H1 (cell line): ENCODE results near the gene PRKD1. TPM values are rescaled to one million over a fixed set of nuclear protein-coding genes. Genes with fewer than 3 reads are reported as not detected.

Experiments
- CTCF ChIA-PET: fragments of 300-600 bp; sonication (Branson Sonifier 250); formaldehyde crosslinking; loops from one replicate; lab custom pipeline; 2021; ENCODE audit not compliant: partially characterized antibody; lab: Charles Lee
- POLR2A ChIA-PET: fragments of 300-600 bp; sonication (Branson Sonifier 250); formaldehyde crosslinking; loops from one replicate; lab custom pipeline; 2021; ENCODE audit warnings: inconsistent platforms; ENCODE audit not compliant: partially characterized antibody; lab: Charles Lee
- DNase-seq, 2 experiments: peaks; one replicate each; pipeline versions ENCODE4 v3.0.0 to v3.0.0-alpha.2; 2010 to 2022; ENCODE audit warnings: low spot score in 2 of 2, low read depth in 1 of 2, mixed read lengths in 1 of 2
- FAIRE-seq: peaks from 2 replicates; lab custom pipeline; 2011; peaks lifted over from hg19 to GRCh38; lab: Jason Lieb, UNC
- H2AFZ ChIP-seq: 2 replicates; pipeline ENCODE4 v1.8.1; 2012; ENCODE audit warnings: low read length, inconsistent platforms
- H2AK5ac ChIP-seq: 2 replicates; pipeline ENCODE4 v1.6.1; 2013; ENCODE audit warnings: low read depth, low read length
- H2BK120ac ChIP-seq: replicated peaks from 2 replicates; pipeline ENCODE3; 2013; ENCODE audit warnings: low read depth, low read length, inconsistent platforms
- H2BK12ac ChIP-seq: 2 replicates; pipeline ENCODE4 v1.6.1; 2013; ENCODE audit warnings: low read depth, low read length
- H2BK15ac ChIP-seq: 2 replicates; pipeline ENCODE4 v1.6.1; 2013; ENCODE audit warnings: low read length
- H2BK20ac ChIP-seq: 2 replicates; pipeline ENCODE4 v1.6.1; 2013; ENCODE audit warnings: low read length
- H2BK5ac ChIP-seq: 2 replicates; pipeline ENCODE4 v1.6.1; 2013; ENCODE audit warnings: low read depth, low read length
- H3K14ac ChIP-seq: 2 replicates; pipeline ENCODE4 v1.6.1; 2013; ENCODE audit warnings: inconsistent platforms; ENCODE audit not compliant: insufficient read length
- H3K18ac ChIP-seq: 2 replicates; pipeline ENCODE4 v1.6.1; 2013; ENCODE audit warnings: low read length; ENCODE audit errors: extremely low read depth
- H3K23ac ChIP-seq: 2 replicates; pipeline ENCODE4 v1.6.1; 2013; ENCODE audit warnings: inconsistent platforms; ENCODE audit not compliant: insufficient read length
- H3K23me2 ChIP-seq: 2 replicates; pipeline ENCODE4 v1.6.1; 2013; ENCODE audit warnings: low read depth, low read length
- H3K27ac ChIP-seq: 2 replicates; pipeline ENCODE4 v1.6.1; 2011; ENCODE audit warnings: low read depth, low read length, inconsistent platforms
- H3K27me3 ChIP-seq, 4 experiments: replicated peaks in 1 of 4; 1 replicate in 1 of 4; 2 replicates in 3 of 4; pipeline versions ENCODE4 v1.6.1 to v1.8.1; 2011 to 2013; ENCODE audit warnings: low read length in 3 of 4, mild to moderate bottlenecking in 3 of 4, inconsistent platforms in 2 of 4, mixed read lengths in 2 of 4, moderate library complexity in 1 of 4; ENCODE audit not compliant: control insufficient read depth in 3 of 4, insufficient read depth in 3 of 4; ENCODE audit errors: extremely low read depth in 1 of 4
- H3K36me3 ChIP-seq, 4 experiments: 2 replicates each; pipeline versions ENCODE4 v1.6.1 to v1.8.1; 2011 to 2013; ENCODE audit warnings: mild to moderate bottlenecking in 4 of 4, low read length in 3 of 4, moderate library complexity in 2 of 4, control low read depth in 1 of 4, inconsistent platforms in 1 of 4; ENCODE audit not compliant: insufficient read depth in 4 of 4, control insufficient read depth in 2 of 4
- H3K4ac ChIP-seq: replicated peaks from 2 replicates; pipeline ENCODE3; 2013; ENCODE audit warnings: low read length, low read depth, mixed read lengths, inconsistent platforms; ENCODE audit not compliant: insufficient read length
- H3K4me1 ChIP-seq, 4 experiments: replicated peaks in 1 of 4; 1 replicate in 1 of 4; 2 replicates in 3 of 4; pipeline versions ENCODE4 v1.6.1 to v1.8.1; 2011 to 2013; ENCODE audit warnings: low read length in 3 of 4, inconsistent platforms in 2 of 4, mixed read lengths in 1 of 4; ENCODE audit not compliant: insufficient read depth in 4 of 4, control insufficient read depth in 3 of 4
- H3K4me2 ChIP-seq, 2 experiments: 2 replicates each; pipeline versions ENCODE4 v1.6.1 to v1.8.1; 2011 to 2013; ENCODE audit warnings: low read depth in 2 of 2, low read length in 2 of 2, control low read depth in 1 of 2, inconsistent platforms in 1 of 2, mild to moderate bottlenecking in 1 of 2; ENCODE audit not compliant: insufficient read depth in 1 of 2
- H3K4me3 ChIP-seq, 4 experiments: fragments of 200-600, 300-600 bp in 1 of 4; sonication (generic), shearing (Covaris generic), sonication (Bioruptor Twin) in 1 of 4; 2 replicates each; pipeline versions ENCODE4 v1.5.1 to v1.8.1; 2011 to 2016; ENCODE audit warnings: low read length in 4 of 4, low read depth in 3 of 4, control low read depth in 2 of 4, inconsistent platforms in 2 of 4, mild to moderate bottlenecking in 2 of 4, mixed read lengths in 1 of 4, moderate library complexity in 1 of 4; ENCODE audit not compliant: insufficient read depth in 2 of 4; ENCODE audit errors: extremely low read depth in 1 of 4
- H3K56ac ChIP-seq: replicated peaks from 2 replicates; pipeline ENCODE3; 2013; ENCODE audit warnings: low read depth, mild to moderate bottlenecking, mixed read lengths, low read length, inconsistent platforms; ENCODE audit not compliant: insufficient read length
- H3K79me1 ChIP-seq: 2 replicates; pipeline ENCODE4 v1.6.1; 2013; ENCODE audit warnings: low read depth, low read length, control low read depth
- H3K79me2 ChIP-seq, 2 experiments: 2 replicates each; pipeline versions ENCODE4 v1.6.1 to v1.8.1; 2012 to 2013; ENCODE audit warnings: low read length in 2 of 2, mild to moderate bottlenecking in 2 of 2, inconsistent platforms in 1 of 2; ENCODE audit not compliant: insufficient read depth in 2 of 2, control insufficient read depth in 1 of 2
- H3K9ac ChIP-seq, 4 experiments: replicated peaks in 1 of 4; 1 replicate in 1 of 4; 2 replicates in 3 of 4; pipeline versions ENCODE4 v1.6.1 to v1.8.1; 2011 to 2013; ENCODE audit warnings: low read depth in 3 of 4, low read length in 3 of 4, control low read depth in 2 of 4, mild to moderate bottlenecking in 2 of 4, moderate library complexity in 2 of 4, inconsistent platforms in 1 of 4; ENCODE audit errors: extremely low read depth in 1 of 4
- H3K9me3 ChIP-seq, 2 experiments: 2 replicates each; pipeline versions ENCODE4 v1.6.1 to v1.8.1; 2012 to 2013; ENCODE audit warnings: mild to moderate bottlenecking in 2 of 2, moderate library complexity in 2 of 2, control low read depth in 1 of 2, inconsistent platforms in 1 of 2, low read depth in 1 of 2, low read length in 1 of 2, mixed read lengths in 1 of 2; ENCODE audit not compliant: insufficient read depth in 2 of 2
- H4K20me1 ChIP-seq, 2 experiments: replicated peaks in 1 of 2; 2 replicates each; pipeline versions ENCODE3 to v1.8.1; 2011 to 2013; ENCODE audit warnings: inconsistent platforms in 2 of 2, low read length in 2 of 2, mild to moderate bottlenecking in 1 of 2; ENCODE audit not compliant: insufficient read depth in 2 of 2, control insufficient read depth in 1 of 2
- H4K5ac ChIP-seq: 2 replicates; pipeline ENCODE4 v1.6.1; 2013; ENCODE audit warnings: low read length, low read depth, mixed read lengths, inconsistent platforms; ENCODE audit not compliant: insufficient read length
- H4K8ac ChIP-seq: 2 replicates; pipeline ENCODE4 v1.8.0; 2013; ENCODE audit warnings: mild to moderate bottlenecking, moderate library complexity, low read length, inconsistent platforms; ENCODE audit not compliant: insufficient read depth; ENCODE audit errors: extremely low read depth
- H4K91ac ChIP-seq: replicated peaks from 2 replicates; pipeline ENCODE3; 2013; ENCODE audit warnings: low read length, mixed read lengths, inconsistent platforms; ENCODE audit not compliant: insufficient read length
- CHD1 ChIP-seq: IDR thresholded peaks from 2 replicates; pipeline ENCODE4 v1.6.1; 2012; ENCODE audit warnings: low read depth, low read length, improper control_type of control experiment
- HDAC6 ChIP-seq: IDR thresholded peaks from one replicate; pipeline ENCODE4 v1.7.1; 2012; ENCODE audit warnings: low read depth, mild to moderate bottlenecking, inconsistent platforms, low read length, moderate library complexity
- KDM1A ChIP-seq: fragments of 200-600, 300-600 bp; sonication (generic); IDR thresholded peaks from 2 replicates; pipeline ENCODE4 v1.7.1; 2016; ENCODE audit warnings: mild to moderate bottlenecking, low read length, borderline replicate concordance
- KDM4A ChIP-seq: IDR thresholded peaks from one replicate; pipeline ENCODE4 v1.7.1; 2012; ENCODE audit warnings: low read depth, mild to moderate bottlenecking, moderate library complexity, low read length, inconsistent platforms; ENCODE audit not compliant: severe bottlenecking
- SP2 ChIP-seq: IDR thresholded peaks from 2 replicates; pipeline ENCODE4 v1.6.1; 2012; ENCODE audit warnings: mild to moderate bottlenecking, low read length, inconsistent platforms
- TBP ChIP-seq: IDR thresholded peaks from 2 replicates; pipeline ENCODE4 v1.6.1; 2011; ENCODE audit warnings: low read depth, low read length, improper control_type of control experiment
- WGBS, 2 experiments: shearing (Covaris generic) in 1 of 2; methylation state at CpG; one replicate each; pipeline versions ENCODE4 v1.1.6 to v1.1.7; 2013 to 2015; ENCODE audit warnings: low lambda C conversion rate in 2 of 2, mixed read lengths in 2 of 2, inconsistent platforms in 1 of 2, low coverage in 1 of 2, missing lambda C conversion rate in 1 of 2; ENCODE audit not compliant: insufficient replicate concordance in 2 of 2, insufficient coverage in 1 of 2, insufficient read length in 1 of 2; ENCODE audit errors: extremely low coverage in 1 of 2, missing lambda C conversion rate in 1 of 2; 5-methylcytosine and 5-hydroxymethylcytosine counted together
- polyA plus RNA-seq, 7 experiments: library from polyadenylated mRNA; depleted of rRNA in 3 of 7; stranded (reverse) in 5 of 7; unstranded in 2 of 7; fragments of >200 nt in 5 of 7; fragments of 200-250 nt in 2 of 7; gene quantifications; 1 replicate in 5 of 7; 2 replicates in 1 of 7; 4 replicates in 1 of 7; pipeline versions ENCODE4 v1.2.1 to v1.2.3, GENCODE V29; 2011 to 2013; ENCODE audit warnings: missing spikeins in 2 of 7, mixed read lengths in 2 of 7
- total RNA-seq: library from RNA; stranded (reverse); fragmentation: NEBNext Ultra II Directional; extraction: Animal tissue kit (Norgen Biotek cat#: 25700); gene quantifications from 2 replicates; pipeline ENCODE4 v1.2.1, GENCODE V29; 2021

PRKD1 gene
- total and polyA plus RNA-seq, 2 of the 8 experiments (the other 6 are each of a cell fraction or from before 2014, with no cell fraction given) = 3.6 to 6.8 TPM

- H4K20me1 ChIP-seq = no peaks in the 10 kb centered on the region
- no peak overlapping the region for H3K14ac ChIP-seq
- H3K4me3 ChIP-seq = no peak overlapping the region
- no peak overlapping the region for H3K18ac ChIP-seq
- H3K4me2 ChIP-seq = no peak overlapping the region
- no peak overlapping the region for H2AK5ac ChIP-seq
- CTCF ChIA-PET = interaction anchor here (1.0 kb wide), 1 partner anchor 739 kb away, joined by 3 read pairs; no protein-coding TSS in a partner anchor
- H3K27ac ChIP-seq = no peak overlapping the region
- POLR2A ChIA-PET = no interaction called here
- H3K4ac ChIP-seq = no peak overlapping the region
- H3K27me3 ChIP-seq = no peaks in the 10 kb centered on the region
- no peaks in the 10 kb centered on the region for H3K79me1 ChIP-seq
- H3K9me3 ChIP-seq = peaks cover 0 to 8% of the 10 kb centered on the region in 2 experiments; a peak in 2 of 4 replicates
- H2BK120ac ChIP-seq = no peak overlapping the region
- H3K56ac ChIP-seq = no peak overlapping the region
- no peaks in the 10 kb centered on the region for H3K23me2 ChIP-seq
- WGBS, 2 experiments = 93% methylated on average over 7 of the region's 7 CpGs; no CpG with 5 or more reads in 1 of the 2 experiments
- H2BK20ac ChIP-seq = no peak overlapping the region
- H3K79me2 ChIP-seq = no peaks in the 10 kb centered on the region
- H3K36me3 ChIP-seq = no peaks in the 10 kb centered on the region
- H3K4me1 ChIP-seq = no peaks in the 10 kb centered on the region
- no peak overlapping the region for H2BK12ac ChIP-seq
- no peak for TF ChIP-seq KDM1A
- TF ChIP-seq HDAC6 = no peak
- no peak for TF ChIP-seq KDM4A
- TF ChIP-seq TBP = no peak
- no peak for TF ChIP-seq CHD1
- no peak for TF ChIP-seq SP2
- no peak overlapping the region for H4K91ac ChIP-seq
- no peak overlapping the region for H2BK5ac ChIP-seq
- no peak overlapping the region for H4K8ac ChIP-seq
- H3K9ac ChIP-seq = no peak overlapping the region
- no peak overlapping the region for H2AFZ ChIP-seq
- H4K5ac ChIP-seq = no peak overlapping the region
- FAIRE-seq (no peak), DNase-seq (no peak)
- H3K23ac ChIP-seq = no peak overlapping the region
- no peak overlapping the region for H2BK15ac ChIP-seq
Measured at GRCh38 chr14:29905543-29905942, 22.1 kb downstream of the PRKD1 start.
